Fibroblast of mammary gland (primary cell): ENCODE data around the gene PGP.

Experiments
- DNase-seq: peaks from one replicate; pipeline ENCODE4 v3.0.0-alpha.2; 2010; ENCODE audit warnings: low read depth
- H3K4me3 ChIP-seq: 2 replicates; pipeline ENCODE4 v1.5.1; 2011; ENCODE audit warnings: low read depth, mild to moderate bottlenecking, low read length, moderate library complexity; ENCODE audit not compliant: control insufficient read depth
- CTCF ChIP-seq: conservative IDR thresholded peaks from 2 replicates; pipeline ENCODE4 v1.5.1; 2011; ENCODE audit warnings: low read depth, low read length, inconsistent platforms; ENCODE audit not compliant: control insufficient read depth, insufficient read depth

The PGP gene

GRCh38 chr16:2232094-2232990, 17.7 kb upstream of the PGP start:
- no peak overlapping the region for H3K4me3 ChIP-seq
- DNase-seq: no peak
- TF ChIP-seq CTCF: no peak

GRCh38 chr16:2231016-2231931, 16.6 kb upstream of the PGP start:
- TF ChIP-seq CTCF: no peak
- DNase-seq: no peak
- no peak overlapping the region for H3K4me3 ChIP-seq

GRCh38 chr16:2230376-2230775, 15.7 kb upstream of the PGP start:
- no peak overlapping the region for H3K4me3 ChIP-seq
- TF ChIP-seq CTCF: no peak
- no peak for DNase-seq

- DNase-seq: no peak
- no peak for TF ChIP-seq CTCF
- H3K4me3 ChIP-seq: no peak overlapping the region
Observed at GRCh38 chr16:2229632-2230250, 15.1 kb upstream of the PGP start.

- no peak overlapping the region for H3K4me3 ChIP-seq
- TF ChIP-seq CTCF: no peak
- DNase-seq: no peak
Observed at GRCh38 chr16:2229091-2229490, 14.5 kb upstream of the PGP start.

- H3K4me3 ChIP-seq: no peak overlapping the region
- TF ChIP-seq CTCF: no peak
- DNase-seq: no peak
Observed at GRCh38 chr16:2228161-2228824, 13.7 kb upstream of the PGP start.
